ENCODE data around the gene ZMAT5. TPM values are rescaled to one million over a fixed set of nuclear protein-coding genes. Genes with fewer than 3 reads are reported as not detected.

The ZMAT5 gene
- total RNA-seq, 1 experiment from 2014 or later = 24.2 TPM

- no peak overlapping the region for H3K9ac ChIP-seq (ENCODE audit: low read length)
- ATAC-seq (no peak), DNase-seq (no peak)
- no TSS peak for BruUV-seq (replicated peaks)
- intact Hi-C loops (cut with micrococcal nuclease) = no loop called here
- no peaks in the 10 kb centered on the region for H3K27me3 ChIP-seq (ENCODE audit: low read length)
- H4K20me1 ChIP-seq (ENCODE audit: low read length) = no peaks in the 10 kb centered on the region
- no peaks in the 10 kb centered on the region for H3K79me2 ChIP-seq (ENCODE audit: low read length)
- CTCF ChIA-PET = no interaction called here
- no peak overlapping the region for H3K27ac ChIP-seq (ENCODE audit: low read length)
- H2AFZ ChIP-seq (ENCODE audit: low read length) = no peak overlapping the region
- no peaks in the 10 kb centered on the region for H3K4me1 ChIP-seq (ENCODE audit: insufficient read depth, low read length)
- H3F3A ChIP-seq (ENCODE audit: low read length, unreplicated experiment) = no peaks in the 10 kb centered on the region
- H3K9me3 ChIP-seq (ENCODE audit: low read length) = no peaks in the 10 kb centered on the region
- no peak overlapping the region for H3K4me3 ChIP-seq (ENCODE audit: low read length)
- POLR2A ChIA-PET (ENCODE audit: unreplicated experiment) = no interaction called here
- no peak for TF ChIP-seq CTCF (conservative IDR thresholded peaks at IDR 0.05; ENCODE audit: low read depth, low read length)
- TF ChIP-seq EZH2 (IDR thresholded peaks at IDR 0.05; ENCODE audit: low read length, unreplicated experiment) = no peak
- H3K4me2 ChIP-seq (ENCODE audit: low read length) = no peak overlapping the region
- H3K9me2 ChIP-seq (replicated peaks; ENCODE audit: low read length) = no peaks in the 10 kb centered on the region
- no peaks in the 10 kb centered on the region for H3K36me3 ChIP-seq (ENCODE audit: low read depth, low read length)
Observed at GRCh38 chr22:29734838-29735237, 32.0 kb downstream of the ZMAT5 start.

- Histone ChIP-seq H4K20me1 (ENCODE audit: low read length) (no peaks in the 10 kb centered on the region), H3K9me2 (replicated peaks; ENCODE audit: low read length) (no peaks in the 10 kb centered on the region), H3K4me3 (ENCODE audit: low read length) (no peak overlapping the region), H3K27me3 (ENCODE audit: low read length) (no peaks in the 10 kb centered on the region), H3K9me3 (ENCODE audit: low read length) (no peaks in the 10 kb centered on the region), H3K9ac (ENCODE audit: low read length) (no peak overlapping the region), H2AFZ (ENCODE audit: low read length) (no peak overlapping the region), H3K27ac (ENCODE audit: low read length) (no peak overlapping the region), H3K36me3 (ENCODE audit: low read depth, low read length) (no peaks in the 10 kb centered on the region), H3K4me1 (ENCODE audit: insufficient read depth, low read length) (no peaks in the 10 kb centered on the region), H3F3A (ENCODE audit: low read length, unreplicated experiment) (no peaks in the 10 kb centered on the region), H3K4me2 (ENCODE audit: low read length) (no peak overlapping the region), H3K79me2 (ENCODE audit: low read length) (no peaks in the 10 kb centered on the region)
- no TSS peak for BruUV-seq (replicated peaks)
- POLR2A ChIA-PET (ENCODE audit: unreplicated experiment) = no interaction called here
- intact Hi-C loops (cut with micrococcal nuclease) = no loop called here
- ATAC-seq = no peak
- TF ChIP-seq EZH2 (IDR thresholded peaks at IDR 0.05; ENCODE audit: low read length, unreplicated experiment) (no peak), CTCF (conservative IDR thresholded peaks at IDR 0.05; ENCODE audit: low read depth, low read length) (no peak), EZH2phosphoT487 (IDR thresholded peaks at IDR 0.05; ENCODE audit: borderline replicate concordance, low read length) (no peak)
- DNase-seq = no peak
- CTCF ChIA-PET = no interaction called here
Observed at GRCh38 chr22:29734406-29734805, 32.4 kb downstream of the ZMAT5 start.

- no peaks in the 10 kb centered on the region for H4K20me1 ChIP-seq (ENCODE audit: low read length)
- H3K9ac ChIP-seq (ENCODE audit: low read length) = no peak overlapping the region
- no peaks in the 10 kb centered on the region for H3F3A ChIP-seq (ENCODE audit: low read length, unreplicated experiment)
- no peaks in the 10 kb centered on the region for H3K36me3 ChIP-seq (ENCODE audit: low read depth, low read length)
- BruUV-seq (replicated peaks) = no TSS peak
- H3K27ac ChIP-seq (ENCODE audit: low read length) = no peak overlapping the region
- H3K9me2 ChIP-seq (replicated peaks; ENCODE audit: low read length) = no peaks in the 10 kb centered on the region
- H3K4me2 ChIP-seq (ENCODE audit: low read length) = no peak overlapping the region
- H3K4me3 ChIP-seq (ENCODE audit: low read length) = no peak overlapping the region
- no peak overlapping the region for H2AFZ ChIP-seq (ENCODE audit: low read length)
- H3K79me2 ChIP-seq (ENCODE audit: low read length) = no peaks in the 10 kb centered on the region
- ChIA-PET CTCF (no interaction called here), POLR2A (ENCODE audit: unreplicated experiment) (no interaction called here)
- H3K9me3 ChIP-seq (ENCODE audit: low read length) = no peaks in the 10 kb centered on the region
- H3K27me3 ChIP-seq (ENCODE audit: low read length) = no peaks in the 10 kb centered on the region
- no peaks in the 10 kb centered on the region for H3K4me1 ChIP-seq (ENCODE audit: insufficient read depth, low read length)
- TF ChIP-seq CTCF (conservative IDR thresholded peaks at IDR 0.05; ENCODE audit: low read depth, low read length) (no peak), EZH2 (IDR thresholded peaks at IDR 0.05; ENCODE audit: low read length, unreplicated experiment) (no peak), EZH2phosphoT487 (IDR thresholded peaks at IDR 0.05; ENCODE audit: borderline replicate concordance, low read length) (no peak)
- intact Hi-C loops (cut with micrococcal nuclease) = no loop called here
- no peak for ATAC-seq
- no peak for DNase-seq
Observed at GRCh38 chr22:29733362-29734201, 33.2 kb downstream of the ZMAT5 start.

Data from PC-3 (cell line).